IPS-20b (cell line): Measurements from ENCODE around the gene PXDN.
A peak's percentile ranks its signal among the peaks of the same experiment; 100 is the strongest.

Experiments used
- H3K27ac ChIP-seq: one replicate; pipeline ENCODE4 v1.5.1; 2013; ENCODE audit warnings: low read length
- H3K27me3 ChIP-seq: 2 replicates; pipeline ENCODE4 v1.6.1; 2013; ENCODE audit warnings: mild to moderate bottlenecking, low read length, inconsistent platforms; ENCODE audit not compliant: insufficient read depth
- H3K36me3 ChIP-seq: 2 replicates; pipeline ENCODE4 v1.6.1; 2013; ENCODE audit warnings: low read depth, mild to moderate bottlenecking, inconsistent platforms, low read length, moderate library complexity; ENCODE audit not compliant: insufficient read depth
- H3K4me1 ChIP-seq: 2 replicates; pipeline ENCODE4 v1.6.1; 2013; ENCODE audit warnings: mild to moderate bottlenecking, control low read depth, inconsistent platforms, low read length, moderate library complexity; ENCODE audit not compliant: insufficient read depth
- H3K4me3 ChIP-seq: 2 replicates; pipeline ENCODE4 v1.5.1; 2013; ENCODE audit warnings: mild to moderate bottlenecking, low read length, inconsistent platforms
- H3K9ac ChIP-seq: 2 replicates; pipeline ENCODE4 v1.6.1; 2013; ENCODE audit warnings: low read depth, mild to moderate bottlenecking, inconsistent platforms, low read length, moderate library complexity
- H3K9me3 ChIP-seq: 2 replicates; pipeline ENCODE4 v1.6.1; 2013; ENCODE audit warnings: mild to moderate bottlenecking, low read depth, low read length, inconsistent platforms; ENCODE audit not compliant: insufficient read depth

The PXDN gene

GRCh38 chr2:1590596-1591460 is 153.5 kb downstream of the PXDN start:
- H3K36me3 ChIP-seq: no peaks in the 10 kb centered on the region
- peak overlapping the region; percentile 20; the same call in 1 of the 2 replicates for H3K9ac ChIP-seq
- H3K27ac ChIP-seq: no peak overlapping the region
- no peak overlapping the region for H3K4me3 ChIP-seq
- H3K9me3 ChIP-seq: no peaks in the 10 kb centered on the region
- H3K27me3 ChIP-seq: no peaks in the 10 kb centered on the region
- H3K4me1 ChIP-seq: peaks cover 16% of the 10 kb centered on the region; the same call in 1 of the 2 replicates

GRCh38 chr2:1588978-1589621 is 155.2 kb downstream of the PXDN start:
- Histone ChIP-seq H3K27ac (no peak overlapping the region), H3K27me3 (no peaks in the 10 kb centered on the region), H3K36me3 (no peaks in the 10 kb centered on the region), H3K4me1 (peaks cover 16% of the 10 kb centered on the region; the same call in 1 of the 2 replicates), H3K9me3 (no peaks in the 10 kb centered on the region), H3K4me3 (no peak overlapping the region), H3K9ac (no peak overlapping the region)

- Histone ChIP-seq H3K36me3 (no peaks in the 10 kb centered on the region), H3K4me1 (peaks cover 16% of the 10 kb centered on the region; the same call in 1 of the 2 replicates), H3K4me3 (no peak overlapping the region), H3K9me3 (no peaks in the 10 kb centered on the region), H3K27ac (no peak overlapping the region), H3K9ac (no peak overlapping the region), H3K27me3 (no peaks in the 10 kb centered on the region)
These were observed 156.0 kb downstream of the PXDN start for GRCh38 chr2:1588051-1588977.

GRCh38 chr2:1586923-1587840 is 157.1 kb downstream of the PXDN start:
- no peak overlapping the region for H3K4me3 ChIP-seq
- no peak overlapping the region for H3K27ac ChIP-seq

GRCh38 chr2:1586251-1586922 is 157.9 kb downstream of the PXDN start:
- H3K4me1 ChIP-seq: peaks cover 16% of the 10 kb centered on the region; the same call in 1 of the 2 replicates
- no peaks in the 10 kb centered on the region for H3K27me3 ChIP-seq
- H3K9ac ChIP-seq: no peak overlapping the region
- H3K4me3 ChIP-seq: no peak overlapping the region
- no peak overlapping the region for H3K27ac ChIP-seq
- no peaks in the 10 kb centered on the region for H3K36me3 ChIP-seq
- no peaks in the 10 kb centered on the region for H3K9me3 ChIP-seq

More at GRCh38 chr2:1586923-1587840, 157.1 kb downstream of the PXDN start:
- no peaks in the 10 kb centered on the region for H3K36me3 ChIP-seq
- no peak overlapping the region for H3K9ac ChIP-seq
- H3K4me1 ChIP-seq: peaks cover 17% of the 10 kb centered on the region; the same call in 1 of the 2 replicates
- no peaks in the 10 kb centered on the region for H3K27me3 ChIP-seq
- no peaks in the 10 kb centered on the region for H3K9me3 ChIP-seq

- H3K36me3 ChIP-seq: no peaks in the 10 kb centered on the region
- H3K9ac ChIP-seq: no peak overlapping the region
- H3K27me3 ChIP-seq: no peaks in the 10 kb centered on the region
These were observed 158.7 kb downstream of the PXDN start for GRCh38 chr2:1585635-1586034.

GRCh38 chr2:1584691-1585485 is 159.4 kb downstream of the PXDN start:
- no peak overlapping the region for H3K4me3 ChIP-seq

More at GRCh38 chr2:1585635-1586034, 158.7 kb downstream of the PXDN start:
- no peak overlapping the region for H3K27ac ChIP-seq
- H3K4me3 ChIP-seq: no peak overlapping the region
- H3K9me3 ChIP-seq: no peaks in the 10 kb centered on the region
- peaks cover 8% of the 10 kb centered on the region; the same call in 1 of the 2 replicates for H3K4me1 ChIP-seq

GRCh38 chr2:1584051-1584531 is 160.2 kb downstream of the PXDN start:
- Histone ChIP-seq H3K4me1 (peaks cover 9% of the 10 kb centered on the region; the same call in 1 of the 2 replicates), H3K27me3 (no peaks in the 10 kb centered on the region), H3K9ac (no peak overlapping the region), H3K4me3 (no peak overlapping the region), H3K27ac (no peak overlapping the region), H3K9me3 (no peaks in the 10 kb centered on the region), H3K36me3 (no peaks in the 10 kb centered on the region)

More at GRCh38 chr2:1584691-1585485, 159.4 kb downstream of the PXDN start:
- H3K9me3 ChIP-seq: no peaks in the 10 kb centered on the region
- no peak overlapping the region for H3K27ac ChIP-seq
- H3K27me3 ChIP-seq: no peaks in the 10 kb centered on the region
- H3K9ac ChIP-seq: no peak overlapping the region
- peaks cover 6% of the 10 kb centered on the region; the same call in 1 of the 2 replicates for H3K4me1 ChIP-seq
- no peaks in the 10 kb centered on the region for H3K36me3 ChIP-seq

GRCh38 chr2:1582891-1583341 is 161.4 kb downstream of the PXDN start:
- H3K27ac ChIP-seq: no peak overlapping the region
- H3K27me3 ChIP-seq: no peaks in the 10 kb centered on the region
- H3K9me3 ChIP-seq: no peaks in the 10 kb centered on the region
- H3K4me1 ChIP-seq: peaks cover 9% of the 10 kb centered on the region; the same call in 1 of the 2 replicates
- H3K36me3 ChIP-seq: no peaks in the 10 kb centered on the region
- no peak overlapping the region for H3K4me3 ChIP-seq
- no peak overlapping the region; the same call in 1 of the 2 replicates for H3K9ac ChIP-seq
